Smooth muscle cell (in vitro differentiated cells): ENCODE results near the gene TMEM158. TPM values are rescaled to one million over a fixed set of nuclear protein-coding genes. Genes with fewer than 3 reads are reported as not detected.

ENCODE experiments used
- DNase-seq: peaks from one replicate; lab custom pipeline; 2025; ENCODE audit not compliant: unreplicated experiment; lab: John Stamatoyannopoulos, UW
- H2AFZ ChIP-seq: fragments of 200-600 bp; sonication (generic); 2 replicates; pipeline ENCODE4 v1.6.0; 2016; ENCODE audit warnings: antibody characterized with exemption, low read depth, mild to moderate bottlenecking
- H3F3A ChIP-seq: fragments of 200-600 bp; sonication (generic); 2 replicates; pipeline ENCODE4 v1.6.0; 2017; ENCODE audit warnings: antibody characterized with exemption, low read depth
- H3K27ac ChIP-seq: fragments of 200-600 bp; sonication (generic); 2 replicates; pipeline ENCODE4 v1.5.1; 2016; ENCODE audit warnings: low read depth, mild to moderate bottlenecking
- H3K27me3 ChIP-seq: fragments of 200-600 bp; sonication (generic); 2 replicates; pipeline ENCODE4 v1.6.1; 2016; ENCODE audit warnings: low read depth, mild to moderate bottlenecking
- H3K36me3 ChIP-seq: fragments of 200-600 bp; sonication (generic); 2 replicates; pipeline ENCODE4 v1.5.1; 2016; ENCODE audit warnings: low read depth
- H3K4me1 ChIP-seq: fragments of 200-600 bp; sonication (generic); 2 replicates; pipeline ENCODE4 v1.5.1; 2016; ENCODE audit warnings: low read depth
- H3K4me2 ChIP-seq: fragments of 200-600 bp; sonication (generic); 2 replicates; pipeline ENCODE4 v1.6.0; 2016; ENCODE audit warnings: mild to moderate bottlenecking
- H3K4me3 ChIP-seq: fragments of 200-600 bp; sonication (generic); 2 replicates; pipeline ENCODE4 v1.5.1; 2016; ENCODE audit warnings: mild to moderate bottlenecking
- H3K79me2 ChIP-seq: fragments of 200-600 bp; sonication (generic); 2 replicates; pipeline ENCODE4 v1.6.0; 2016; ENCODE audit warnings: low read depth, mild to moderate bottlenecking
- H3K9ac ChIP-seq: fragments of 200-600 bp; sonication (generic); 2 replicates; pipeline ENCODE4 v1.6.0; 2016; ENCODE audit warnings: low read depth
- H3K9me3 ChIP-seq: fragments of 200-600 bp; sonication (generic); replicated peaks from 2 replicates; pipeline ENCODE4 v1.5.1; 2016; ENCODE audit warnings: low read depth
- H4K20me1 ChIP-seq: fragments of 200-600 bp; sonication (generic); 2 replicates; pipeline ENCODE4 v1.6.0; 2016; ENCODE audit warnings: low read depth
- CTCF ChIP-seq: fragments of 200-600 bp; sonication (generic); IDR thresholded peaks from 2 replicates; pipeline ENCODE4 v1.5.1; 2017; ENCODE audit warnings: borderline replicate concordance, mild to moderate bottlenecking, antibody characterized with exemption; ENCODE audit not compliant: insufficient read depth, poor library complexity, severe bottlenecking
- WGBS: methylation state at CpG from one replicate; pipeline ENCODE4 v1.1.7; 2016; ENCODE audit warnings: low lambda C conversion rate; 5-methylcytosine and 5-hydroxymethylcytosine counted together
- polyA plus RNA-seq: library from polyadenylated mRNA; unstranded; fragments of >200 nt; fragmentation: Nextera tagmentation; extraction: Ambion mirVana; gene quantifications from 2 replicates; pipeline ENCODE4 v1.2.1, GENCODE V29; 2016
- total RNA-seq: library from RNA; depleted of rRNA; stranded (reverse); fragments of >200 nt; gene quantifications from 2 replicates; pipeline ENCODE4 v1.2.3, GENCODE V29; 2014

TMEM158 gene
- total and polyA plus RNA-seq, 2 experiments from 2014 or later = 16.8 to 70.9 TPM

GRCh38 chr3:45191424-45191823 is 34.7 kb downstream of the TMEM158 start:
- Histone ChIP-seq H3K4me1 (peaks cover 10% of the 10 kb centered on the region), H3K36me3 (no peaks in the 10 kb centered on the region), H3K79me2 (no peaks in the 10 kb centered on the region), H3K4me2 (no peak overlapping the region), H4K20me1 (no peaks in the 10 kb centered on the region), H3K9me3 (no peaks in the 10 kb centered on the region), H3F3A (no peaks in the 10 kb centered on the region), H3K4me3 (no peak overlapping the region), H3K9ac (no peak overlapping the region), H2AFZ (peak overlapping the region; percentile 18), H3K27ac (no peak overlapping the region), H3K27me3 (no peaks in the 10 kb centered on the region)
- TF ChIP-seq CTCF = no peak
- 94% methylated on average over 4 of the region's 4 CpGs for WGBS
- DNase-seq = no peak

GRCh38 chr3:45188719-45189659 is 37.1 kb downstream of the TMEM158 start:
- peaks cover under 1% of the 10 kb centered on the region for H3F3A ChIP-seq
- DNase-seq = no peak
- H3K4me2 ChIP-seq = no peak overlapping the region

GRCh38 chr3:45187694-45188141 is 38.4 kb downstream of the TMEM158 start:
- TF ChIP-seq CTCF = no peak
- no peak overlapping the region for H2AFZ ChIP-seq
- H3K9me3 ChIP-seq = no peaks in the 10 kb centered on the region
- H3K4me1 ChIP-seq = peaks cover 19% of the 10 kb centered on the region
- no peaks in the 10 kb centered on the region for H4K20me1 ChIP-seq
- no peaks in the 10 kb centered on the region for H3K36me3 ChIP-seq
- no peak overlapping the region for H3K4me2 ChIP-seq
- WGBS = 79% methylated on average over 3 of the region's 3 CpGs
- no peak overlapping the region for H3K4me3 ChIP-seq
- H3K27ac ChIP-seq = no peak overlapping the region
- no peak for DNase-seq
- H3K9ac ChIP-seq = no peak overlapping the region
- no peaks in the 10 kb centered on the region for H3K27me3 ChIP-seq
- H3K79me2 ChIP-seq = no peaks in the 10 kb centered on the region
- peaks cover 5% of the 10 kb centered on the region for H3F3A ChIP-seq

More at GRCh38 chr3:45188719-45189659, 37.1 kb downstream of the TMEM158 start:
- TF ChIP-seq CTCF = no peak
- no peak overlapping the region for H3K27ac ChIP-seq
- no peaks in the 10 kb centered on the region for H3K79me2 ChIP-seq
- no peak overlapping the region for H3K9ac ChIP-seq
- H4K20me1 ChIP-seq = no peaks in the 10 kb centered on the region
- H3K36me3 ChIP-seq = no peaks in the 10 kb centered on the region
- H3K27me3 ChIP-seq = no peaks in the 10 kb centered on the region
- H3K4me3 ChIP-seq = no peak overlapping the region
- peaks cover 10% of the 10 kb centered on the region for H3K4me1 ChIP-seq
- H2AFZ ChIP-seq = no peak overlapping the region
- no peaks in the 10 kb centered on the region for H3K9me3 ChIP-seq
- WGBS = 83% methylated on average over 8 of the region's 8 CpGs
